GM19463 (cell line): ENCODE data around the gene NLRP9.

ENCODE experiments used
- ATAC-seq: cut with Tn5 transposase; IDR thresholded peaks from one replicate; pipeline ENCODE4 v1.9.1; 2021; ENCODE audit warnings: mild to moderate bottlenecking, moderate library complexity; ENCODE audit not compliant: unreplicated experiment

NLRP9 gene

DNA sequence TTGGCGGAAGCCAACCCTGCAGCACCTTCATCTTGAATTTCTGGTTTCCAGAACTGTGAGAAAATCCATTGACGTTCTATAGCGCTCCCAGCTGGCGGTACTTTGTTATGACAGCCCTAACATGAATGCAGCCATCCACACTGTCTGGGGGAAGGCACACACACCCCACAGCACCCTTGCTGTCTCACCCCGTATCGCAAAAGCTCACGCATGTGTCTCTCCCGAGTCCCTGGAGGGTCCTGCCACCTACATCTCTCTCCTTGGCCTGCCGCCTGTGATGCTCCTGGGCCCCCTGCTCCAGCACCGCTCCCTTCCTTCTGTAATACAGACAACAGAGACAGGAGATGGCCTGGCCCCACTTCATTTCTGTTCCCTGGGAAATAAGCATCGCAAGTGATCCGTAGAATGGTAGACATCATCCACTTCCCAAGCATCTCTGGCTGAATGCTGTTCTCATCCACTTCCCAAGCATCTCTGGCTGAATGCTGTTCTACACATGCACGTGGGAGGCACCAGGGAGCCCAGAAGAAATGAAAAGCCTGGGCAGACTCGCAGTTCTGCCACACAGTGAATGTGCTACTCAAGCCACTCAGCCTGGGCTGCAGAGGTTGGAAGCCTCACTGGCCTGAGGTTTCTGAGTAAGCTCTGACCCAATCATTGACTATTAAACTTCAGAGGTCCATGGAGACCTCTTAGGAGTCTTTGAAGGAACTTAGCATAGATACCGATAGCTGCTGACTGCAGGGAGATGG lies 33.5 kb downstream of the NLRP9 start:
- no peak for ATAC-seq

DNA sequence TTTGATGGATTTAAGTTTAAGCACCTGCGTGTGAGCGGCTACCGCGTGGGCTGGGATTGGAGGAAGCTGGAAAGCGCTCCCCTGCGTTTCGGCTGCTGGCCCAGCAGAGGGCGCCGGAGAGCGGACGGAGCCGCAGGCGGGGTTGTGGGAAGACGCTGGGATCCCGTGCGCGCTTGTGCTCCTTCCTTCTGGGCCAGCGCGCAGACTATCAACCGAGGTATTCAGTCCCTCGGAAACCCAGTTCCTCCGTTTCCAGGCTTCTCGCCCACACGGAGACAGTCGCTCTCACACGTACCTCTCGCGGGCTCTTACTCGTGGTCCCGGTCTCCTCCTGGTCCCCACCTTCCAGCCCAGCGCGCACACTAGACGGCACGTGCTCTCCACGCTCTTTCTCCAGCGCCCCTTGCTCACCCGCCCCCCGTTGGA lies 34.4 kb downstream of the NLRP9 start:
- ATAC-seq, result no peak

DNA sequence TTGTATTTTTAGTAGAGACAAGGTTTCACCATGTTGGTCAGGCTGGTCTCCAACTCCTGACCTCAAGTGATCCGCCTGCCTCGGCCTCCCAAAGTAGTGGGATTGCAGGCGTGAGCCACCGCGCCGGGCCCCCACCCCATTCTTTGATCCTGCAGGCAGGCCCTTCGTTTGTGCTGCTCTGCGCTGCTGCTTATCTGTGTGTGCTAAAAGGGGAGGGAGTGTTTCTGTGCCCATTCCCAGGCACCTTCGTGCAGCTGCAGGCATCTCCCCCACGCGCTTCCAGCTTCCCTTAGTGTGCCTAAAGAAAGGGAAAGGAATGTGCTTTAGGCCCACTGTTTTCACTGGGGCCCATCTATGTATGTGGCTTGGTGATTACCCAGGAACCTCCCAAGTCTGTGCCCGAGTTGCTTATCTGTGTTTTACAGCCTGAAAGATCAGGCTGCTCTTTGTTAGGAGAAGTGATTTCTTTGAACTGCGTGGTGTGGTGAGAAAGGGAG lies 36.0 kb downstream of the NLRP9 start:
- no peak for ATAC-seq

DNA sequence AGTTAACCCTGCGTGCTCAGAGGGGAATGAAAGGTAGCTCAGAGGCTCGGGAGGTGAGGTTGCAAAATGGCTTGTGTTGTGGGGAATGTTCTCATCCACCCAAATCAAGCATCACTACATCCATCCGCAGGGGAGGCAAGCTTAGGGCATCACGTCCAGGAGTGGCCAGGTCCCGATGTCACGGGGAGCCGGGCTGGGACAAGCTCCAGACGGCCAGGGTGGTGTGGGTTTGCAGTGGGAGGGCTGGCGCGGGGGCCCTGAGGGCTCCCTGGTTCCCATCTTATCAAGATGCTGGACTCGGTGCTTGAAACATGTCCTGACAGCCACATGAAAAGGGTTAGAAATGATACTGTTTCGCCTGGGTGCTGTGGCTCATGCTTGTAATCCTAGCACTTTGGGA lies 37.4 kb downstream of the NLRP9 start:
- ATAC-seq, result no peak

DNA sequence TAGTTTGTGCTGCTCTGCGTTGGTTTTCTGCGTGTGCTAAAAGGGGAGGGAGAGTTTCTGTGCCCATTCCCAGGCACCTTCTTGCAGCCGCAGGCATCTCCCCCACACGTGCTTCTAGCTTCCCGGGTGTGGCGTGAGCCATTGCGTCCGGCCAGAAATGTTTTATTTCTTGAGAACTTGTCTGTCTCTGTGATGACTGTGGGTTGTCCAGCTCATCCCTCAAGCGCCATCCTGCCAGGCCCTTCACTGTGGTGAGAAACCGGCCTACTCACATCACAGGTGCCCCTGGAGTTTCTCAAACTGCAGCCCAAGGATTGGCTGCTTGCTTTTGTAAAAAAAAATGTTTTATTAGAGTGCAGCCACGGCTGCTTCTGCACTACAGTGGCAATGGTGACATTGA lies 39.0 kb downstream of the NLRP9 start:
- ATAC-seq, result no peak

DNA sequence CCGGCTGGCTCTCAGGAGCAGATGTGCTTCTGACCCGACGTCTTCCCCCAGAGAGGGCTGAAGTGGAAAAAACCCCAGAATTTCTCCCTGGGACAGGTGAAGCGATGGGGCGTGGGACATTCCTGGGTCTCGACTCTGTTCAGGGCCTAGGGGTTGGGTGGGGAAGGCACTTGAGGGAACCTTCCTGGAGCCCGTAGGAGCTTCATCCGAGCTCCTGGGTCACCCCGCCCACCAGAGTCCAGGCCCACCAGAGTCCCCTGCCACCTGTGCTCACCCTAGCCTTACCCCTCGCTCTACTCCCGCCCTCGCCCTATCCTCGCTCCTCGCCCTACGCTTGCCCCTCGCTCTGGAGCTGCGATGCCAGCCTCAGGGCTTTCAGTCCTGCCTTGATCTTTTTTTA lies 39.9 kb downstream of the NLRP9 start:
- ATAC-seq, result no peak

DNA sequence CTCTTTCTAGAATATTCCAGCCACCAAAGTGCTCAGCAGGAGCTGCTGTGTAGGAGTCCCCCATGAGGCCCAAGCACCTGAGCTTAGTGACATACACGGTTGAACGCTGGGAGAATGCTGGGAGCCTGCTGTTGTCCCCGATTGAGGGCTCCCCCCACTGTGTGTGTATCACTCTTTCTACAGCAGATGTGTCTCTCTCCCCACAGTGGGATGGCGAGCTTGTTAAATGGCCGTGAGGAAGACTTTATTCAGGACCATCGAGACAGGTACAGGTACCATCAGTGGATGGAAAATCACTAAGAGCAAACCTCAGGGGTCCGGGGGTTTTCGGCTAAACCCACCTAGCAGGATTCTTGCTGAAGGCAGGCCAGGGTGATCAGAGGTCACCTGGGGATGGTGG lies 40.5 kb downstream of the NLRP9 start:
- ATAC-seq, result no peak

DNA sequence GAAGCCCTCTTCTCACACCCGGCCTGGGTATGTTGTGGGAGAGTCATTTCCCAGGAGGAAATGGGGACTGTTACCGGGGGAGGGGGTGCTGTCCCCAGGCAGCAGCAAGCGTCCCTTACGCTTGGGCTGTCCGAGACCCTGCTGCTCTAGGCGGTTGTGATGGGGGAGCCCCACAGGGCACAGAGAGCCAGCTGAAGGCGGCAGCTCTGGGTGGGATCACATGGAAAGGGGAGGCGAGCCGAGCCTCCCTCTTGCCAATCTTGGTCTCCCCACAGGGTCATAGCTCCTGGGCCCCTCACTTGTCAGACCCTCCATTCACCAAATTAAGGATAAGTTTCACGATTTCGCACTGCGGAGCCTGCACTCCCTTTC lies 41.1 kb downstream of the NLRP9 start:
- no peak for ATAC-seq

DNA sequence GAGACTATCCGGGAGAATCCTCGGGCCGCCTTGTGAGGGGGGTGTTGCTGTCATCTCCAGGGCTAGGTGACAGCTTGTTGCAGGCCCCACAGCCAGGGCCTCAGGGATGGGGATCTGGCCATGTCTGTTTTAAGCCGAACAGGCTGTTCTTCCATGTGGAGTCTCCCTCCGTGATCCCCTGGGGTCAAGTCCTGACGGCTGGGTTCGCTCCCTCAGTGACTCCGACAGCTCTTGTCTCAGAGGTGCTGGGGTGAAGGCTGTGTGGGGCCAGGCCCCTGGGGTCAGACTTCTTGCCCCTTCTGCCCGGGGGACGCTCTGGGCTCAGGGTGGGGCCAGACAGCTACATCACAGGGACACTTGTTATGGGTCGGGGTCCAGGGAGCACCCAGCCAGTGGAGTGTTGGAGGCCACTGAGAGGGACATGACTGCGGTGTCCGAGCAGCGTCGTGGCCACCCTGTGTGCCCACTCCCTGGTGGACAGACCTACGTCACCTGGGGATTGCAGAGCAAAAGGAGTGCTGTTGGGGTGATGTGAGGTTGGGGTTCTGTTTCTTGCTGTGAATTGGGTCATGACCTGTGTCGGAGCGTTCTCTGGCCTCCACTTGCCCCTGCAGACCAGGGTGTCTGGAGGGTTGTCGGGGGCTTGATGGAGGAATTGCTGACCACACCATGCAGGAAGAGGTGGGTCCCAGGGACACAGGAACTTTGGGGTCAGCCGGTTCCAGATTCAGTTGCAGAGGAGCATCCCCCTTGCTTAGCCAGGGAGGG lies 41.7 kb downstream of the NLRP9 start:
- ATAC-seq, result no peak

DNA sequence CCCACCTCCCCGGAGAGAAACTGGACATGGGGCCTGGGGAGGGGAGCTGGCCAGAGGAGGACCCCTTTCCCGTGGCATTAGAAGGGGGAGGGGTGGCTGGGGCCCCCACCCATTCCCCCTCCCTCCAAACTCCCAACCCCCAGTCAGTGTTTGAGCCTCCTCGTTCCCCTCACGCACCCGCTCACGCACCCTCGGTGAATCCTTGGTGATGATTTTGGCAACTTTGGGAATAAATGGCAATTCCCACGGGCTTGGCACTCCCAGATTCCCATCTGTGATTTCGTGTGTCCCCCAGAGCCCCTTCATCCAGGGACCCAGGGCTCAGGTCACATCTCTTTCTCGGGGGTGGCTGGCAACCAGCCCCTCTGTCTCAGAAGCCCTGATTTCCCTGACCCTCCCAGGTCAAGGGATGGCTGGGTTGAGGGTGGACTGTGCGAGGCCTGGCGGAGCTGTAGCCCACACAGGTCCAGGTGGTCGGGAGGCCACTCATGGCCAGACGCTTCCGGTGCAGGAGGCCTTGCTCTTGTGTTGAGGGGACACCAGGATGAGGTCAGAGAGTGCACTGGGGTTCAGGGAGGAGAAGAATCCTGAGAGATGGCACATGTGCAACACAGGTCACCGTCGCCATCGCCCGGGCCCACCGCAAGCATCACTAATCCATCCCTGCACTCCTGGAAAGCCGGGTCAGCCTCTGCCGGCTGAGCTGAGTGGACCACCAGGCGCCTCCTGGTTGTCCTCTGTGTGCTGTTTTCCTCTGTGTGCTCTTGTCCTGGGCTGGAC lies 42.5 kb downstream of the NLRP9 start:
- no peak for ATAC-seq

DNA sequence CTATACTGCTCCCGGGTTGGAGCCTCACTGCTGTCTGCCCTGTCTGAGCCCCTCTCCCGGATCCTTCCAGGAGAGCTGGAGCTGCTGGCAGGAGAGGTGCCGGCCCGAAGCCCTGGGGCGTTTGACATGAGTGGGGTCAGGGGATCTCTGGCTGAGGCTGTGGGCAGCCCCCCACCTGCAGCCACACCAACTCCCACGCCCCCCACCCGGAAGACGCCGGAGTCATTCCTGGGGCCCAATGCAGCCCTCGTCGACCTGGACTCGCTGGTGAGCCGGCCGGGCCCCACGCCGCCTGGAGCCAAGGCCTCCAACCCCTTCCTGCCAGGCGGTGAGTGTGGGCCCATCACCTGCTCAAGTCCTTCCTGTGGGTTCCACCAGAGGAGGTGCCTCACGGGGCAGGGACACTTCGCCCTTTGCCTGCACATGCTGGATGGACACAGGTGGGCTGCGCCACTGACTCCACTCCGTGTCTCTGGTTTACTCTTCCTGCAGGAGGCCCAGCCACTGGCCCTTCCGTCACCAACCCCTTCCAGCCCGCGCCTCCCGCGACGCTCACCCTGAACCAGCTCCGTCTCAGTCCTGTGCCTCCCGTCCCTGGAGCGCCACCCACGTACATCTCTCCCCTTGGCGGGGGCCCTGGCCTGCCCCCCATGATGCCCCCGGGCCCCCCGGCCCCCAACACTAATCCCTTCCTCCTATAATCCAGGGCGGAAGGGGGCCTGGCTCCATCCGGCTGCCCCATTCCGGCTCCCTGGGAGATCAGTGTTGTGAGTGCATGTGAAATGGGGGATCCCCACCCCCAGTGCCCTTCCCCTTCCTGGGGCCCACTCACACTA lies 43.3 kb downstream of the NLRP9 start:
- no peak for ATAC-seq

DNA sequence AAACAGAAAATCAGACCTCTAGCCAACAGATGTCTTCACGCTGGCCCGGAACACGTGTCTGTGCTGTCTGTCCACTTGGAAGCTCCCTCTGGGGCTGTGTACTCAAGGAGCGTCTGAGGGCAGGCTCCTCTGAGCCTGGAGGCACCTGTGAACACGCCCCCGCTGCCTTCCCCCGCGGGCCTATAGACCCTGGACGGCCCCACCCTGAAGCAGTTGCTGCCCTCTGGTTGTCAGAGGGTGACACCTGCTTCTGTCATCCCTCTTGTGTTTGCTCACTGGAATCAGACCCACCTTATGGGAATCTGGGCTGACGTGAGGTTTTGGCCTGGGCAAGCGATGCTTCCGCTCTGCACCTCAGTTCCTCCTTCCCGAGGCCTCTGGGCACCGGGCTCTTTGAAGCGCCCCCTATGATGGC lies 44.0 kb downstream of the NLRP9 start:
- ATAC-seq, result no peak

DNA sequence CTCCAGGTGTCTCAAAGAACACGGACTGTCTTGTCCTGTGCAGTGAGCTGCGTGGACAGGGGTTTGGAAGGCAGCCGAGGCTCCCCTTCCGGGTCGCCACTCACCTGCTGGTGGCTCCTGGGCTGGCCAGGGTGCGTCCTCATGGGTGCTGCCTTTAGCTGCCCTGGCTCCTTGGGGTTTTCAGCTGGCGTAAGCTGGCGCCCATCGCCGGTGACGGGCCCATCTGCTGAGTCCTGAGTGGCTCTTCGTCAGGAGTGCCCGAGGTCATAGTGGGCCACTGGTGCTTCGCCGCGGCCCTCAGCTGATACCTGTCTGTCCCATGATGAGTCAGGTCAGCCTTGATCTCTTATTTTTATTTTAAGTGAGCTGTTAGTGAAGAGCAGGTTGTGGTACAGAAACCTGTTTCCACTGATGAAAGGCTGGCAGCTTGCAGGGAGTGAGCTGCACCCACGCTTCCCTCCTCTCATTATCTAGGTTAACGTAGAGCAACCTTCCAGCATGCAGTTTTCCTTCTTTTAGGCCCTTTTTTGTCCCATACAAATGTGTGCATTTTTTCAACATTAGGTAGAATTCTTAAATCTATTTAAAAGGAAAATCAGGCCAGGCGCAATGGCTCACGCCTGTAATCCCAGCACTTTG lies 44.7 kb downstream of the NLRP9 start:
- no peak for ATAC-seq

DNA sequence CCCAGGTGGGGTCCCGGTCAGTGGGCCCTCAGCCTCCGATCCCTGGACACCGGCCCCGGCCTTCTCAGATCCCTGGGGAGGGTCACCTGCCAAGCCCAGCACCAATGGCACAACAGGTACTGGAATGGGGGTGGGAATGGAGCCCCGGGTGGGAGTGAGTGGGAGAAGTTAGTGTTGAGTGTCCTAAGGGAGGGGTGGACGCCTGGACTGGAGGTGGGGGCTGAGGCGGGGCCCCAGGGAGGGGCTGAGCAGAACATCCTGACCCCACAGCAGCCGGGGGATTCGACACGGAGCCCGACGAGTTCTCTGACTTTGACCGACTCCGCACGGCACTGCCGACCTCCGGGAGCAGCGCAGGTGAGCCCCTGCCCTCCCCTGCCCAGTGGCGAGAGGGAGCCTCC lies 45.5 kb downstream of the NLRP9 start:
- no peak for ATAC-seq

DNA sequence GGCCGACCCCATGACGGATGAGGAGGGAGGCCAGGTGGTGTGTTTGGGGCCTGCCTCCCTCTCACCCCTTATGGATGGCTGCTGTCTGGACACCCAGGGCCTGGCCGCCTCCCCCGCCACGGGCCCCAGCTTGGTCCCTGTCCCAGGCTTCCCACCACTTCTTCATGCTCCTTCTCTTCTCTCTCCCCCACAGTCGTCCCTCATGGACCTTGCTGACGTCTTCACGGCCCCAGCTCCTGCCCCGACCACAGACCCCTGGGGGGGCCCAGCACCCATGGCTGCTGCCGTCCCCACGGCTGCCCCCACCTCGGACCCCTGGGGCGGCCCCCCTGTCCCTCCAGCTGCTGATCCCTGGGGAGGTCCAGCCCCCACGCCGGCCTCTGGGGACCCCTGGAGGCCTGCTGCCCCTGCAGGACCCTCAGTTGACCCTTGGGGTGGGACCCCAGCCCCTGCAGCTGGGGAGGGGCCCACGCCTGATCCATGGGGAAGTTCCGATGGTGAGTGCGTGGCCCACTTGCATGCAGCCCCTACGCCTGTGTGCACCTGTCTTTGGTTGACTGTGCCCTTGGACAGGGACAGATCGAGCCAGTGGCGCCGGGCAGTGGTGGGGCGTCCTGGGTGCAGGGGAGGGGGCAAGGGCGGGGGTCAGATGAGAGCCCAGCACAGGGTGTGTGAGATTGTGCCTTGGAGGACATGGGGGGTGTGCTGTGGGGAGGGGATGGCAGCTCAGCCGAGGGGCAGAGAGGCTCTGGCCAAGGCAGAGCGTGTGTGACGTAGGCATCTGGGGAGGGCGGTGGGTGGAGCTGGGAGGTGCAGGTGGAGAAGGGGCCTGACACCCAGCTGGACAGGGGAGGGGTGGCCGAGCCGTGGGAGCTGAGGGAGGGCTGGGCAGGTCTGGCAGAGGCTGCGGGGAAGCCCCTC lies 46.4 kb downstream of the NLRP9 start:
- no peak for ATAC-seq

DNA sequence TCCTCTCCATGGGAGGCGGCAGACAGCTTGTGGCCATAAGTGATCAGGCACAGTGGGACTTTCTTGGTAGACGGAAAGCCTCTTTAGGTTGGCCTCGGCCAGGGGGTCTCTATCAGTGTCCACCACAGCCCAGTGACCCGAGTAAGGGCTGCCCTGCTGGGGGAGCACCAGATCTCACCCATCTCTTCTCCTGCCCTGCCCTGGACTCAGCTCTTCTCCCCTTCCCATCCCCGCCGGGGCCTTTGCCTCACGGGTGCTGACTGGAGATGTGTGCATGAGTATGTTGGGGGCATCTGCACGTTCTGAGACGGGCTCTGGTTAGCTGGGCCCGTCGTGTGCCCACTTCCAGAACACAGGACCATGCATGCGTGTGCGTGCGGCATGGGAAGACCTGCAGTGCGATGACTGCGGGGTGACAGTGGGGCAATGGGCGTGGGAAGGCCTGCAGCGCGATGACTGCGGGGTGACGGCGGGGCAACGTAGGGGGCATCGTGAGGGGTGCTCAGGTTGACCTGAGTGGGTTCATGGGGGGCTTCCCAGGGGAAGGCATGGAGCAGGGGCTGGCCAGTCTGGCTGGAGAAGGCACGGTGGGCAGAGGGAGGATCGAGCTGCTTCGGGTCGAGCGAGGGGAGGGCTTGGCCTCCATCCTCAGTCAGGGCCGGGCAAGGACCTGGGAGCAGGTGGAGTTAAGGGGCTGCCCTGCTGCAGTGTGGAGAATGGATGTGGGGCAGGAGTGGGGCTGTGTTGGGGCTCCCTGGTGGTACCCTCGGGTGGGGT lies 47.2 kb downstream of the NLRP9 start:
- ATAC-seq, result no peak

DNA sequence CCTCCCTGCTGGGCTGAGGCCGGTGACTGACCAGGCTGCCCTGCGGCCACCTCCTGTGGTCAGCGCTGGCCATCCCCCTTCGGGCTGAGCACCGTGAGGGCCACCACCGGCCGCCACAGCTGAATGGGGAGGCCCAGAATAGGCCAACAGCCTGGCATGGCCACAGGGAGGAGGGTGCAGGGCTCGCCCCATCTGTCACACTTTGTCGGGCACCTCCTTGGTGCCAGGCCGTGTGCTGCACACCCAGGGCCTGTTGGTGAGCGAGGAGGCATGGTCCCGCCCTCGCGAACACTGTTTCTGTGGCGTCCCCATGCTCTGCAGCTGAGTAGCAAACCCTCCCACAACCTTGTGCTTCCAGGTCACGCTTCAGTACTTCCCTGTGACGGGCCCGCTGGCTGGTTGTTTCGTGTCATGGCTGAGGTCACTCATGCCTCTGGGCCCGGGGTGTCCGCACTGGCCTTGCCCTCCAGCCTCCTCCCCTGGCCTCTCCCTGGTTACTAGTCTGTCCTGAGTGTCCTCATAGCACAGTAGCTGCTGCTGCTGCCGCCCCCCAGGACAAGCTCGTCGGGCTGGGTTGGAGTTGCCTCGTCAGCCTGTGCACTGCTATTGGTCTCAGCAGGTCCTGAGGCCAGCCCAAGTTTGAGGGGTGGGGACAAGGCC lies 48.0 kb downstream of the NLRP9 start:
- no peak for ATAC-seq
